ENCODE measurements around the gene MAP3K8.

MAP3K8 gene

DNA sequence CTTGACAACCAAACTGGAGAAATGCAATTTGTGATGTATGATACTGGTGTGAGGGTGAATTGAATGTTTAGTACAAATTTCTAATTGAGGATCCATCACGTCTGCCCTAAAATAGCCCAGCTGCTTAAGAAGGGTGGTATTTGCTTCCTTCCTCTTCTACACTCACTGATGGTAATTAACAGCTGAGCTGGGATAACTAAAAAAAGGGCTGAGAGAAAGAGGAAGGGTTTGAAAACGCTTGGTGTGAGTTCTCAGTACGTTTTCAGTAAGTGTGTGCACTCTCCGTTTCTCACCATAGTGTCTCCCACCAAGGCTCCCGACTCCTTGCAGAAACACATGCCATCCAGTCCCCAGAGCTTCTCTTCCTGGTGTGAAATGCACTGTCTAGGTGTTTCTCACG lies 54.3 kb downstream of the MAP3K8 start:
- peaks cover 46 to 51% of the 10 kb centered on the region in 2 experiments for H3K4me1 ChIP-seq (ENCODE audit: control insufficient read depth in 1 of 2, insufficient read depth in 1 of 2, low read depth in 1 of 2, low read length in 1 of 2)
- H3K27me3 ChIP-seq: no peaks in the 10 kb centered on the region
- H3K9me3 ChIP-seq: no peaks in the 10 kb centered on the region
- H3K36me3 ChIP-seq: no peaks in the 10 kb centered on the region
- H3K27ac ChIP-seq: peak overlapping the region; percentile 72
- TF ChIP-seq, protein P1, sequence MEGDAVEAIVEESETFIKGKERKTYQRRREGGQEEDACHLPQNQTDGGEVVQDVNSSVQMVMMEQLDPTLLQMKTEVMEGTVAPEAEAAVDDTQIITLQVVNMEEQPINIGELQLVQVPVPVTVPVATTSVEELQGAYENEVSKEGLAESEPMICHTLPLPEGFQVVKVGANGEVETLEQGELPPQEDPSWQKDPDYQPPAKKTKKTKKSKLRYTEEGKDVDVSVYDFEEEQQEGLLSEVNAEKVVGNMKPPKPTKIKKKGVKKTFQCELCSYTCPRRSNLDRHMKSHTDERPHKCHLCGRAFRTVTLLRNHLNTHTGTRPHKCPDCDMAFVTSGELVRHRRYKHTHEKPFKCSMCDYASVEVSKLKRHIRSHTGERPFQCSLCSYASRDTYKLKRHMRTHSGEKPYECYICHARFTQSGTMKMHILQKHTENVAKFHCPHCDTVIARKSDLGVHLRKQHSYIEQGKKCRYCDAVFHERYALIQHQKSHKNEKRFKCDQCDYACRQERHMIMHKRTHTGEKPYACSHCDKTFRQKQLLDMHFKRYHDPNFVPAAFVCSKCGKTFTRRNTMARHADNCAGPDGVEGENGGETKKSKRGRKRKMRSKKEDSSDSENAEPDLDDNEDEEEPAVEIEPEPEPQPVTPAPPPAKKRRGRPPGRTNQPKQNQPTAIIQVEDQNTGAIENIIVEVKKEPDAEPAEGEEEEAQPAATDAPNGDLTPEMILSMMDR (IDR thresholded peaks at IDR 0.05): no peak
- H3K4me3 ChIP-seq (ENCODE audit: low read depth in 1 of 2, low read length in 1 of 2): no peak overlapping the region

DNA sequence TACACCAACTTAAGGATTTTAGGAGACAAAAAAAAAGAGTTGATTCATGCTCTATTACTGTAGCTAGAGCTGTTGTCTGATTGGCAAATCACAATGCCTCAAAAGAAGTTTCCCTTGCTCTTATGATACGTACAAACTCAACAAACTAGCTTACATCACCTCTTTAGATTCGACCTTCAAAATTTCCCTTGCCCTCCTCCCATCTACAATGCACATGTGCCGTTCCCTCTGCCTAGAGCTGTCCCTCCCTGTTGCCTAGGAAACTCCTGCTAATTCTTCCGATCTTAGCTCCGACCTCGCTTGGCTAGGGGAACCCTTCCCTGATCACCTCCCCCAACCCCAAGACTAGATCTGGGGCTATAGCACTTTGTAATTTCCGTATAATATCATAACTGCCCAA lies 55.4 kb downstream of the MAP3K8 start:
- Histone ChIP-seq H3K9me3 (no peaks in the 10 kb centered on the region), H3K27me3 (no peaks in the 10 kb centered on the region), H3K27ac (no peak overlapping the region), H3K4me3 (ENCODE audit: low read depth in 1 of 2, low read length in 1 of 2) (no peak overlapping the region), H3K36me3 (no peaks in the 10 kb centered on the region), H3K4me1 (ENCODE audit: control insufficient read depth in 1 of 2, insufficient read depth in 1 of 2, low read depth in 1 of 2, low read length in 1 of 2) (peaks cover 57 to 62% of the 10 kb centered on the region in 2 experiments)
- TF ChIP-seq, protein P1 (IDR thresholded peaks at IDR 0.05): no peak

DNA sequence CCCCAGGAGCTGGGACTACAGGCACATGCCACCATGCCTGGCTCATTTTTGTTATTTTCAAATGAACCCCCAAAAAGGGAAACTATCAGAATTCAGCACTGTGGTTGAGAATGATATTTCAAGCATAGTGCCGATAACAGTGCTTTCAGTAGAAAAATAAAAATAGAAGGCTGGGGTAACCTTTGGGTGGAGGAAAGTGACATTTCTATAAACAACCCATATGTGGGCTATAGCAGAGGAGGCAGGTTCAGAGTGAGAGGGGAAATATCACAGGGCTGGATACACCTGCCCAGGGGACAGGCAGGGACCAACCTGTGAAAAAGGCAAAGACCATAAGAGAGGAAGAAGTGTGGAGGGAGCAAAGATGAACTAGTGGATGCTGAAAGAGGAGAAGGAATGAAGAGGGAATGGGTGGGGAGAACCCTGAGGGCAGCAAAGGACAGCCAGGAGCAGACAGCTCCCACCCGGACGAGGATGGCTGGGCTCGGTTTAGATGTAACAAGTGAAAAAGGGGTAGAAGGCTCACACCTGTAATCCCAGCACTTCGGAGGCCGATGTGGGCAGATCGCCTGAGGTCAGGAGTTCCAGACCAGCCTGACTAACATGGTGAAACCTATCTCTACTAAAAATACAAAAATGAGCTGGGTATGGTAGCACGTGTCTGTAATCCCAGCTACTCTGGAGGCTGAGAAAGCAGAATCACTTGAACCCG lies 56.5 kb downstream of the MAP3K8 start:
- Histone ChIP-seq H3K36me3 (no peaks in the 10 kb centered on the region), H3K4me3 (ENCODE audit: low read depth in 1 of 2, low read length in 1 of 2) (no peak overlapping the region), H3K9me3 (no peaks in the 10 kb centered on the region), H3K27ac (peak overlapping the region; percentile 56), H3K4me1 (ENCODE audit: control insufficient read depth in 1 of 2, insufficient read depth in 1 of 2, low read depth in 1 of 2, low read length in 1 of 2) (peaks cover 61 to 69% of the 10 kb centered on the region in 2 experiments), H3K27me3 (no peaks in the 10 kb centered on the region)
- TF ChIP-seq, protein P1 (IDR thresholded peaks at IDR 0.05): no peak

DNA sequence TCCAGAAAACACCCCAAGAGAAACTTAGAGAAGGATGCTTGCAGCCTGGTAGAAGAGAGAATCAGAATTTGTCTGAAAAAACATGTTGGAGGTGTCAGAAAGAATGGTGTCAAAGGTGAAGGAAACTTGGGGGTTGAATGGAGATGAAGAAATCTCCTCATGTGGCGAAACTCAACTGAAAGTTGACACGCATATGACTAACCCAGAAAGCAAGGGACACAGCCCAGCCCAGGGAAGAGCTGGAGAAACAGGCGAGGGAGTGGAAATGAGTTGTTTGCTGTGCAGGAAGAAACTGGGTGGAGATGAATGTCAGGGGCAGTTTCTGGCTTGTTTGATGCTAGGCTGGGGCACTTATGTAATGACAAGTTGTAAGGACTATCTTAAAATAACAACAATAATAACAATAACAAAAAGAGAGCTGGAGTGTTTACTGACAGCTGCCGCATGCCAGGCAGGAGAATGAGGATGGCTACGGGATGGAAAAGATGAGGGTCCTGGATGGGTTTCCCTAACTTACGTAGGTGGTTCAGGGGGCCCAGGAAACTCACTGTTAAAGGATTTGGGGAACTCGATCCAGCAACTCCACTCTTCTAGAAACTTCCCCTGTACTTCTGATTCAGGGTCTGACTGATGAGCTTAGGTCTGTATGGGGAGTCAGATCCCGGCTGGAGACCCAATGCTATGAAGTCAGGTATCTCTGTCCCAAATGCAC lies 57.4 kb downstream of the MAP3K8 start:
- Histone ChIP-seq H3K36me3 (no peaks in the 10 kb centered on the region), H3K27ac (peak overlapping the region; percentile 56), H3K9me3 (no peaks in the 10 kb centered on the region), H3K27me3 (no peaks in the 10 kb centered on the region), H3K4me1 (ENCODE audit: control insufficient read depth in 1 of 2, insufficient read depth in 1 of 2, low read depth in 1 of 2, low read length in 1 of 2) (peaks cover 61 to 69% of the 10 kb centered on the region in 2 experiments), H3K4me3 (ENCODE audit: low read depth in 1 of 2, low read length in 1 of 2) (no peak overlapping the region)
- TF ChIP-seq, protein P1 (IDR thresholded peaks at IDR 0.05): no peak

DNA sequence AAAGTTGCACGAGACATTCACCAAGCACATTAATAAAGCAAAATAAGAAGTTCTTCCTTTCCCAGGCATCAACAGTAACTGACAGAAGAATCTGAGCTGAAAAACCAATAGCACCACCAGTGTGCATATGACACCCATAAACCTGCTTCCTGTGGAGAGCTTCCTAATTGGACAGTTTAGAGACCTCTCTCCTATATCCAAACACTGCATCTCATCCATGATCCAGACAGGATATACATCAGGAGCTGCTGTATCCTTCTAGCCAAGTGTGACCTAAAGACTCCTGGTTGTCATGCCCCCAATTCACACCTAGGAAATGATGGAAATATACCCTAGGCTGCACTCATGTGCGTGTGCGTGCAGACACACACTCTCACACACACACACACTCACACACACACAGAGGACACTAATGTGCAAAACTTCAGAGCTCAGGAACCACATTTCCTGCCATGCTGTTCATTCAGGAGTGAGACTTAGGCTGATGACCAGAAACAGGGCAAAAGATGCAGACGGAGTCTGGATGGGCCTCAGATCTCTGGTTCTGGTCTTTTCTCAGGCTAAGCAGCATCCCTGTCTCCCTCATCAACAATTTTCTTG lies 58.0 kb downstream of the MAP3K8 start:
- H3K9me3 ChIP-seq: no peaks in the 10 kb centered on the region
- H3K27ac ChIP-seq: peak overlapping the region; percentile 56
- TF ChIP-seq, protein P1 (IDR thresholded peaks at IDR 0.05): no peak
- H3K27me3 ChIP-seq: no peaks in the 10 kb centered on the region
- no peak overlapping the region for H3K4me3 ChIP-seq (ENCODE audit: low read depth in 1 of 2, low read length in 1 of 2)
- peaks cover 62 to 75% of the 10 kb centered on the region in 2 experiments for H3K4me1 ChIP-seq (ENCODE audit: control insufficient read depth in 1 of 2, insufficient read depth in 1 of 2, low read depth in 1 of 2, low read length in 1 of 2)
- H3K36me3 ChIP-seq: no peaks in the 10 kb centered on the region
